ENCODE measurements around the gene CUEDC1. TPM values are rescaled to one million over a fixed set of nuclear protein-coding genes. Genes with fewer than 3 reads are reported as not detected.

Gene CUEDC1
- total RNA-seq, 4 donors from 2014 or later: 35.7 to 60.3 (median 45.6) TPM

GRCh38 chr17:57834146-57834741, 121.0 kb downstream of the CUEDC1 start:
- peak; percentile 76 for ATAC-seq
- no peaks in the 10 kb centered on the region for H3K9me3 ChIP-seq
- 39 to 75% methylated on average over 4 to 5 of the region's 13 CpGs for WGBS, 2 donors (ENCODE audit: low coverage in 1 of 2)
- peaks cover 1 to 21% of the 10 kb centered on the region in 2 donors for H3K36me3 ChIP-seq
- H3K4me1 ChIP-seq: peaks cover 0 to 57% (median 0%) of the 10 kb centered on the region in 3 donors
- peak in 3 of 4 experiments; percentile 7 to 28 (median 18) for TF ChIP-seq CTCF (IDR thresholded peaks at IDR 0.05)
- TF ChIP-seq POLR2A (IDR thresholded peaks at IDR 0.05): no peak
- TF ChIP-seq POLR2AphosphoS5 (IDR thresholded peaks at IDR 0.05): peak; percentile 80
- H3K27me3 ChIP-seq: no peaks in the 10 kb centered on the region
- H3K27ac ChIP-seq: peak overlapping the region; percentile 77 to 89 (median 88)
- no peak overlapping the region for H3K4me3 ChIP-seq

GRCh38 chr17:57833179-57833939, 121.9 kb downstream of the CUEDC1 start:
- H3K27ac ChIP-seq: peak overlapping the region; percentile 77 to 89 (median 88)
- H3K4me1 ChIP-seq: peaks cover 0 to 48% (median 0%) of the 10 kb centered on the region in 3 donors
- no peaks in the 10 kb centered on the region for H3K27me3 ChIP-seq
- TF ChIP-seq CTCF (IDR thresholded peaks at IDR 0.05): peak; percentile 88 to 92 (median 89)
- TF ChIP-seq POLR2AphosphoS5 (IDR thresholded peaks at IDR 0.05): peak; percentile 57
- TF ChIP-seq EP300 (IDR thresholded peaks at IDR 0.05): no peak
- peak in 1 of 2 donors; percentile 31 for TF ChIP-seq POLR2A (IDR thresholded peaks at IDR 0.05)
- WGBS, 2 donors (ENCODE audit: low coverage in 1 of 2): 7 to 13% methylated on average over 9 to 12 of the region's 13 CpGs
- H3K9me3 ChIP-seq: no peaks in the 10 kb centered on the region
- H3K36me3 ChIP-seq: peaks cover 0 to 13% of the 10 kb centered on the region in 2 donors
- peak; percentile 94 for ATAC-seq
- H3K4me3 ChIP-seq: peak overlapping the region; percentile 51 to 55

- Histone ChIP-seq H3K4me1 (peaks cover 0 to 47% (median 0%) of the 10 kb centered on the region in 3 donors), H3K36me3 (peaks cover 0 to 8% of the 10 kb centered on the region in 2 donors), H3K27me3 (no peaks in the 10 kb centered on the region), H3K4me3 (peak overlapping the region; percentile 51 to 55), H3K27ac (peak overlapping the region; percentile 77 to 89 (median 88)), H3K9me3 (no peaks in the 10 kb centered on the region)
- TF ChIP-seq CTCF (IDR thresholded peaks at IDR 0.05) (no peak), EP300 (IDR thresholded peaks at IDR 0.05) (no peak), POLR2AphosphoS5 (IDR thresholded peaks at IDR 0.05) (no peak), POLR2A (IDR thresholded peaks at IDR 0.05) (no peak)
- 21 to 31% methylated on average over 9 to 11 of the region's 12 CpGs for WGBS, 2 donors (ENCODE audit: low coverage in 1 of 2)
- ATAC-seq: peak; percentile 20
Observed at GRCh38 chr17:57832314-57833178, 122.7 kb downstream of the CUEDC1 start.

GRCh38 chr17:57830880-57831279, 124.3 kb downstream of the CUEDC1 start:
- Histone ChIP-seq H3K27ac (no peak overlapping the region), H3K4me1 (peaks cover 0 to 46% (median 0%) of the 10 kb centered on the region in 3 donors), H3K27me3 (no peaks in the 10 kb centered on the region), H3K36me3 (peaks cover 0 to 10% of the 10 kb centered on the region in 2 donors), H3K4me3 (no peak overlapping the region), H3K9me3 (no peaks in the 10 kb centered on the region)
- no CpG with 5 or more reads among the region's 7 CpGs for WGBS, 2 donors (ENCODE audit: low coverage in 1 of 2)
- no peak for TF ChIP-seq CTCF (IDR thresholded peaks at IDR 0.05)
- no peak for TF ChIP-seq POLR2A (IDR thresholded peaks at IDR 0.05)
- TF ChIP-seq EP300 (IDR thresholded peaks at IDR 0.05): no peak
- ATAC-seq: no peak
